Measurements from ENCODE around the gene GRID2. TPM values are rescaled to one million over a fixed set of nuclear protein-coding genes. Genes with fewer than 3 reads are reported as not detected.

GRID2 gene
- polyA plus RNA-seq, 1 donor from 2014 or later: 14.9 TPM

DNA sequence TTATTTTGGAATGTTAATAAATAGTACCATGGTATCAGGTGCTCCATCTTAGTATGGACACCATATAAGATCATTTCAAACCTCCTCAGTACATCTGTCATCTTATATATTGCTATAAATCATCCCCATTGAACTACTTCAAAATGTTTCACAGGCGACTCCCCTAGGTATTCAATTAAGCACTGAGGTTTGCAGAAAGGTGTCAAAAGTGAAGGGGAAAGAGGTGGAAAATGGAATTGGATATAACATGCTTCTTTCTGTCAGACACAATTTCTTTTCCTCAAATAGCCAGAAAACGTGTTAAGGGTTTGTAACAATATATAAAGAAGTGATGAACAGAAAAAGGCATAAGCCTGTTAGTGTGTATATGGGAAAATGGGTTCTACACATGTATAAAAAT lies 325.5 kb downstream of the GRID2 start:
- H3F3A ChIP-seq (ENCODE audit: insufficient read depth, low read length, poor library complexity, severe bottlenecking): no peaks in the 10 kb centered on the region
- no peaks in the 10 kb centered on the region for H3K36me3 ChIP-seq (ENCODE audit: insufficient read depth, low read length)
- H3K4me2 ChIP-seq (ENCODE audit: low read length): peak overlapping the region; percentile 36
- H3K9me3 ChIP-seq (ENCODE audit: low read length): no peaks in the 10 kb centered on the region
- no peaks in the 10 kb centered on the region for H3K27me3 ChIP-seq (ENCODE audit: insufficient read depth, low read depth, low read length)
- peak overlapping the region; percentile 50 for H3K27ac ChIP-seq (ENCODE audit: low read length)
- no peaks in the 10 kb centered on the region for H3K79me2 ChIP-seq (replicated peaks; ENCODE audit: insufficient read depth, low read length)
- TF ChIP-seq, protein P1, sequence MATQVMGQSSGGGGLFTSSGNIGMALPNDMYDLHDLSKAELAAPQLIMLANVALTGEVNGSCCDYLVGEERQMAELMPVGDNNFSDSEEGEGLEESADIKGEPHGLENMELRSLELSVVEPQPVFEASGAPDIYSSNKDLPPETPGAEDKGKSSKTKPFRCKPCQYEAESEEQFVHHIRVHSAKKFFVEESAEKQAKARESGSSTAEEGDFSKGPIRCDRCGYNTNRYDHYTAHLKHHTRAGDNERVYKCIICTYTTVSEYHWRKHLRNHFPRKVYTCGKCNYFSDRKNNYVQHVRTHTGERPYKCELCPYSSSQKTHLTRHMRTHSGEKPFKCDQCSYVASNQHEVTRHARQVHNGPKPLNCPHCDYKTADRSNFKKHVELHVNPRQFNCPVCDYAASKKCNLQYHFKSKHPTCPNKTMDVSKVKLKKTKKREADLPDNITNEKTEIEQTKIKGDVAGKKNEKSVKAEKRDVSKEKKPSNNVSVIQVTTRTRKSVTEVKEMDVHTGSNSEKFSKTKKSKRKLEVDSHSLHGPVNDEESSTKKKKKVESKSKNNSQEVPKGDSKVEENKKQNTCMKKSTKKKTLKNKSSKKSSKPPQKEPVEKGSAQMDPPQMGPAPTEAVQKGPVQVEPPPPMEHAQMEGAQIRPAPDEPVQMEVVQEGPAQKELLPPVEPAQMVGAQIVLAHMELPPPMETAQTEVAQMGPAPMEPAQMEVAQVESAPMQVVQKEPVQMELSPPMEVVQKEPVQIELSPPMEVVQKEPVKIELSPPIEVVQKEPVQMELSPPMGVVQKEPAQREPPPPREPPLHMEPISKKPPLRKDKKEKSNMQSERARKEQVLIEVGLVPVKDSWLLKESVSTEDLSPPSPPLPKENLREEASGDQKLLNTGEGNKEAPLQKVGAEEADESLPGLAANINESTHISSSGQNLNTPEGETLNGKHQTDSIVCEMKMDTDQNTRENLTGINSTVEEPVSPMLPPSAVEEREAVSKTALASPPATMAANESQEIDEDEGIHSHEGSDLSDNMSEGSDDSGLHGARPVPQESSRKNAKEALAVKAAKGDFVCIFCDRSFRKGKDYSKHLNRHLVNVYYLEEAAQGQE (IDR thresholded peaks at IDR 0.05; ENCODE audit: borderline replicate concordance): peak; percentile 55
- TF ChIP-seq, protein P2, sequence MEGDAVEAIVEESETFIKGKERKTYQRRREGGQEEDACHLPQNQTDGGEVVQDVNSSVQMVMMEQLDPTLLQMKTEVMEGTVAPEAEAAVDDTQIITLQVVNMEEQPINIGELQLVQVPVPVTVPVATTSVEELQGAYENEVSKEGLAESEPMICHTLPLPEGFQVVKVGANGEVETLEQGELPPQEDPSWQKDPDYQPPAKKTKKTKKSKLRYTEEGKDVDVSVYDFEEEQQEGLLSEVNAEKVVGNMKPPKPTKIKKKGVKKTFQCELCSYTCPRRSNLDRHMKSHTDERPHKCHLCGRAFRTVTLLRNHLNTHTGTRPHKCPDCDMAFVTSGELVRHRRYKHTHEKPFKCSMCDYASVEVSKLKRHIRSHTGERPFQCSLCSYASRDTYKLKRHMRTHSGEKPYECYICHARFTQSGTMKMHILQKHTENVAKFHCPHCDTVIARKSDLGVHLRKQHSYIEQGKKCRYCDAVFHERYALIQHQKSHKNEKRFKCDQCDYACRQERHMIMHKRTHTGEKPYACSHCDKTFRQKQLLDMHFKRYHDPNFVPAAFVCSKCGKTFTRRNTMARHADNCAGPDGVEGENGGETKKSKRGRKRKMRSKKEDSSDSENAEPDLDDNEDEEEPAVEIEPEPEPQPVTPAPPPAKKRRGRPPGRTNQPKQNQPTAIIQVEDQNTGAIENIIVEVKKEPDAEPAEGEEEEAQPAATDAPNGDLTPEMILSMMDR (IDR thresholded peaks at IDR 0.05; ENCODE audit: poor library complexity, severe bottlenecking): no peak
- peak; percentile 13 for TF ChIP-seq SMC3 (conservative IDR thresholded peaks at IDR 0.05; ENCODE audit: poor library complexity)
- no peak for TF ChIP-seq EZH2 (IDR thresholded peaks at IDR 0.05; ENCODE audit: borderline replicate concordance, insufficient read depth, low read length, poor library complexity, severe bottlenecking)
- TF ChIP-seq MXI1 (conservative IDR thresholded peaks at IDR 0.05; ENCODE audit: poor library complexity, severe bottlenecking): no peak
- peak; percentile 24 for TF ChIP-seq RAD21 (conservative IDR thresholded peaks at IDR 0.05)
- TF ChIP-seq EP300 (conservative IDR thresholded peaks at IDR 0.05; ENCODE audit: poor library complexity, severe bottlenecking): peak; percentile 91
- no peak for TF ChIP-seq TAF1 (IDR thresholded peaks at IDR 0.05; ENCODE audit: low read depth)
- peak; percentile 75 for TF ChIP-seq POLR2AphosphoS5 (IDR thresholded peaks at IDR 0.05)
- no peak overlapping the region for H3K4me3 ChIP-seq (ENCODE audit: low read length)
- H4K20me1 ChIP-seq (ENCODE audit: insufficient read depth): no peaks in the 10 kb centered on the region
- no peak overlapping the region for H2AFZ ChIP-seq (ENCODE audit: low read depth, low read length)
- H3K9ac ChIP-seq (ENCODE audit: low read length): no peak overlapping the region
- no peaks in the 10 kb centered on the region for H3K9me2 ChIP-seq (ENCODE audit: insufficient read depth, low read length)

GRCh38 chr4:92634882-92635281 lies 331.1 kb downstream of the GRID2 start:
- Histone ChIP-seq H3K9me3 (ENCODE audit: low read length) (no peaks in the 10 kb centered on the region), H3K36me3 (ENCODE audit: insufficient read depth, low read length) (no peaks in the 10 kb centered on the region), H3K79me2 (replicated peaks; ENCODE audit: insufficient read depth, low read length) (no peaks in the 10 kb centered on the region), H3K27me3 (ENCODE audit: insufficient read depth, low read depth, low read length) (no peaks in the 10 kb centered on the region), H4K20me1 (ENCODE audit: insufficient read depth) (no peaks in the 10 kb centered on the region), H3K9ac (ENCODE audit: low read length) (no peak overlapping the region), H3K27ac (ENCODE audit: low read length) (no peak overlapping the region), H3K9me2 (ENCODE audit: insufficient read depth, low read length) (no peaks in the 10 kb centered on the region), H3F3A (ENCODE audit: insufficient read depth, low read length, poor library complexity, severe bottlenecking) (no peaks in the 10 kb centered on the region), H2AFZ (ENCODE audit: low read depth, low read length) (no peak overlapping the region), H3K4me2 (ENCODE audit: low read length) (no peak overlapping the region), H3K4me3 (ENCODE audit: low read length) (no peak overlapping the region)
- no peak for TF ChIP-seq TAF1 (IDR thresholded peaks at IDR 0.05; ENCODE audit: low read depth)
- TF ChIP-seq, protein P2 (IDR thresholded peaks at IDR 0.05; ENCODE audit: poor library complexity, severe bottlenecking): no peak
- TF ChIP-seq, protein P1 (IDR thresholded peaks at IDR 0.05; ENCODE audit: borderline replicate concordance): no peak
- no peak for TF ChIP-seq MXI1 (conservative IDR thresholded peaks at IDR 0.05; ENCODE audit: poor library complexity, severe bottlenecking)
- no peak for TF ChIP-seq SMC3 (conservative IDR thresholded peaks at IDR 0.05; ENCODE audit: poor library complexity)
- no peak for TF ChIP-seq EP300 (conservative IDR thresholded peaks at IDR 0.05; ENCODE audit: poor library complexity, severe bottlenecking)
- TF ChIP-seq POLR2AphosphoS5 (IDR thresholded peaks at IDR 0.05): no peak
- TF ChIP-seq EZH2 (IDR thresholded peaks at IDR 0.05; ENCODE audit: borderline replicate concordance, insufficient read depth, low read length, poor library complexity, severe bottlenecking): no peak
- no peak for TF ChIP-seq RAD21 (conservative IDR thresholded peaks at IDR 0.05)

All from neural cell (in vitro differentiated cells).